Astrocyte (in vitro differentiated cells and primary cell): ENCODE data around the gene ZNF71.

Experiments
- CTCF ChIP-seq: IDR thresholded peaks from 2 replicates; pipeline ENCODE4 v1.5.1; 2011; ENCODE audit warnings: low read depth, mild to moderate bottlenecking, inconsistent platforms, low read length, moderate library complexity; ENCODE audit not compliant: insufficient read depth
- EZH2 ChIP-seq: IDR thresholded peaks from 2 replicates; pipeline ENCODE4 v1.6.1; 2012; ENCODE audit warnings: mild to moderate bottlenecking, low read length, inconsistent platforms; ENCODE audit not compliant: insufficient read depth

- TF ChIP-seq CTCF, result no peak
- no peak for TF ChIP-seq EZH2
These were observed 40.7 kb upstream of the ZNF71 start for GRCh38 chr19:56554272-56554869.
